ENCODE results near the gene SEC22A.

Gene SEC22A

DNA sequence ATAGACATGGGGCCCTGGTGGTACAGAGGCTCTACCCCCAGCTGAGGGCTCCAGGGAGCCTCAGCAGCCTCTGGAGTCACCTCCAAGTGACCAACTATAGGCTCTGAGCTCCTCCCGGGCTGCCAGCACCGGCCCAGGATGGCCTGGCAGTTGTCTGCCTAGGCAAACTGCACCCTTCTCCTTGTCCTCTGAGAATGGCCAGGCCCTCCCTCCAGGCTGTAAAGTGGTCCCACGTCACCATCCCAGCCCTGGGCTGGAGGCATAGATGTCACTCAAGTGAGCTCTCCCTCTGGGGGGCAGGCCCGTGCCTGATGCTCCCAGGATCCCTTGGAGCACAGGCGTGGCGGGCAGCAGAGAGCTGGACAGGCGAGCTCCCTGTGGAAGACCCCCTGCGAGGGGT is 120.1 kb downstream of the SEC22A start:
- H3K27me3 ChIP-seq: no peaks in the 10 kb centered on the region

DNA sequence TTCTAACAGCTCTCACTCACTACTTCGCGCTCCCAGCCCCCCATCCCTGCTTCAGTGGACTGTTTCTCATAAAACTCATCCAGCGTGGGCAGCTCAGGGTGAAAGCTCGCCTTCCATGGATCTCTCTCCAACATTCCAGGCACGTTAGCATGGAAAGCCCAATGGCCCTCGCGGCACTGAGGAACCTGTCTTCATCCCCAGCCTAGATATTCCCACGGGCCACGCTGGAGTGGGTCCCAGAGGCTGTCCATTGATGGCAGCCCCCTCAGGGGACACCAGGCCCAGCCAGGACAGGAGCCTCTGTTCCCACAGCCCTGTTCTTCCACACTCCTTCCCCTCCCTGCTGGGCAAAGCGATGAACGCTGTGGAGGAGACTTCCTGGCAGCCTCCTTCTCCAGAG is 121.1 kb downstream of the SEC22A start:
- no peaks in the 10 kb centered on the region for H3K36me3 ChIP-seq
- no peak for DNase-seq
- no peaks in the 10 kb centered on the region for H3K9me3 ChIP-seq
- no peaks in the 10 kb centered on the region for H3K4me1 ChIP-seq
- H3K4me3 ChIP-seq (ENCODE audit: low read depth, low read length): no peak overlapping the region
- TF ChIP-seq CTCF (IDR thresholded peaks at IDR 0.05; ENCODE audit: low read depth, low read length): no peak
- no peaks in the 10 kb centered on the region for H3K27me3 ChIP-seq

More for the DNA sequence above, 120.1 kb downstream of the SEC22A start:
- no peak for TF ChIP-seq CTCF (IDR thresholded peaks at IDR 0.05; ENCODE audit: low read depth, low read length)
- no peaks in the 10 kb centered on the region for H3K36me3 ChIP-seq
- H3K4me1 ChIP-seq: no peaks in the 10 kb centered on the region
- no peak overlapping the region for H3K4me3 ChIP-seq (ENCODE audit: low read depth, low read length)
- no peak for DNase-seq
- H3K9me3 ChIP-seq: no peaks in the 10 kb centered on the region

Measured in BE2C (cell line).